GM18951 (cell line): Measurements from ENCODE around the gene DNAJC11.

Experiments
- POLR2A ChIP-seq: IDR thresholded peaks from 4 replicates; pipeline ENCODE4 v1.6.1; 2011; ENCODE audit warnings: mild to moderate bottlenecking; ENCODE audit not compliant: insufficient read length, insufficient read depth; ENCODE audit errors: extremely low read depth
- in situ Hi-C: fragments of 300-500 bp; cut with MboI; formaldehyde crosslinking; loops from one replicate; pipeline ENCODE4 v1.12.0; 2022; ENCODE audit warnings: low sequenced_read_pairs, mixed read lengths, inconsistent platforms; ENCODE audit not compliant: unreplicated experiment

DNAJC11 gene

GRCh38 chr1:6592865-6593593 lies 108.6 kb downstream of the DNAJC11 start:
- in situ Hi-C loops: no loop called here
- TF ChIP-seq POLR2A: no peak

GRCh38 chr1:6592441-6592840 lies 109.2 kb downstream of the DNAJC11 start:
- in situ Hi-C loops: no loop called here
- no peak for TF ChIP-seq POLR2A

GRCh38 chr1:6591644-6592043 lies 110.0 kb downstream of the DNAJC11 start:
- in situ Hi-C loops: no loop called here
- TF ChIP-seq POLR2A: no peak

- in situ Hi-C loops: no loop called here
- TF ChIP-seq POLR2A: no peak
Measured at GRCh38 chr1:6591222-6591621, 110.4 kb downstream of the DNAJC11 start.

GRCh38 chr1:6590046-6590445 lies 111.6 kb downstream of the DNAJC11 start:
- no peak for TF ChIP-seq POLR2A
- in situ Hi-C loops: no loop called here

GRCh38 chr1:6588893-6589520 lies 112.6 kb downstream of the DNAJC11 start:
- TF ChIP-seq POLR2A: peak; percentile 23
- in situ Hi-C loops: no loop called here

GRCh38 chr1:6588128-6588892 lies 113.3 kb downstream of the DNAJC11 start:
- no peak for TF ChIP-seq POLR2A
- in situ Hi-C loops: no loop called here

- TF ChIP-seq POLR2A: no peak
- in situ Hi-C loops: no loop called here
Measured at GRCh38 chr1:6587261-6588005, 114.2 kb downstream of the DNAJC11 start.

GRCh38 chr1:6586404-6586816 lies 115.2 kb downstream of the DNAJC11 start:
- in situ Hi-C loops: no loop called here
- no peak for TF ChIP-seq POLR2A

- in situ Hi-C loops: no loop called here
- TF ChIP-seq POLR2A: no peak
Measured at GRCh38 chr1:6585841-6586240, 115.8 kb downstream of the DNAJC11 start.

- no peak for TF ChIP-seq POLR2A
- in situ Hi-C loops: no loop called here
Measured at GRCh38 chr1:6585081-6585722, 116.4 kb downstream of the DNAJC11 start.
